K562 (cell line): ENCODE measurements around the gene BASP1. TPM values are rescaled to one million over a fixed set of nuclear protein-coding genes. Genes with fewer than 3 reads are reported as not detected.

ENCODE experiments used
- CLOCK ChIP-seq: fragments of 250-450 bp; sonication (Bioruptor Pico); IDR thresholded peaks from 2 replicates; pipeline ENCODE4 v1.4.0; 2020; ENCODE audit warnings: mild to moderate bottlenecking, moderate library complexity, borderline replicate concordance
- ESRRB ChIP-seq: fragments of 250-450 bp; sonication (Bioruptor Pico); IDR thresholded peaks from 2 replicates; pipeline ENCODE4 v1.5.0; 2020; ENCODE audit warnings: mild to moderate bottlenecking, moderate library complexity, borderline replicate concordance
- ETV6 ChIP-seq, 3 experiments: fragments of 150-350 bp in 1 of 3; sonication (generic) in 1 of 3; formaldehyde crosslinking in 1 of 3; IDR thresholded peaks; 2 replicates each; pipeline versions ENCODE4 v1.6.1 to v1.8.0; 2014 to 2022; ENCODE audit warnings: borderline replicate concordance in 2 of 3, low read depth in 2 of 3, antibody characterized with exemption in 1 of 3, low read length in 1 of 3, mild to moderate bottlenecking in 1 of 3, missing genetic modification reagents in 1 of 3
- MAX ChIP-seq: sonication (generic); formaldehyde crosslinking; IDR thresholded peaks from 2 replicates; pipeline ENCODE4 v1.9.0; 2022; ENCODE audit warnings: mild to moderate bottlenecking, missing genetic modification reagents
- NCOA1 ChIP-seq: fragments of 450-650 bp; IDR thresholded peaks from 2 replicates; pipeline ENCODE4 v1.6.1; 2016; ENCODE audit warnings: low read depth
- THAP12 ChIP-seq: fragments of 250-450 bp; sonication (Bioruptor Pico); IDR thresholded peaks from 2 replicates; pipeline ENCODE4 v1.9.0; 2021; ENCODE audit warnings: mild to moderate bottlenecking, inconsistent platforms
- ZKSCAN1 ChIP-seq: fragments of 150-350 bp; IDR thresholded peaks from 2 replicates; pipeline ENCODE4 v1.6.1; 2016; ENCODE audit warnings: low read depth, low read length
- polyA plus RNA-seq, 8 experiments: library from polyadenylated mRNA; depleted of rRNA in 4 of 8; stranded (reverse) in 5 of 8; unstranded in 3 of 8; fragments of >200 nt; fragmentation: Nextera tagmentation in 2 of 8; fragmentation: Illumina TruSeq in 1 of 8; extraction: Ambion mirVana in 2 of 8; extraction: Trizol in 1 of 8; gene quantifications; 2 replicates each; pipeline versions ENCODE4 v1.2.1 to v1.2.3, GENCODE V29; 2011 to 2014; ENCODE audit warnings: inconsistent platforms in 1 of 8, missing spikeins in 1 of 8
- total RNA-seq, 7 experiments: library from RNA; depleted of rRNA in 6 of 7; stranded (reverse); fragments of >200 nt in 6 of 7; fragmentation: Illumina TruSeq in 2 of 7; extraction: Trizol in 2 of 7; gene quantifications; 2 replicates each; pipeline versions ENCODE4 v1.2.1 to v1.2.3, GENCODE V29; 2011 to 2021; ENCODE audit warnings: low replicate concordance in 1 of 7

Gene BASP1
- total and polyA plus RNA-seq, 9 of the 15 experiments (the other 6 are each of a cell fraction or from before 2014, with no cell fraction given) = 0.22 TPM; not detected in 8

- TF ChIP-seq ETV6 (IDR thresholded peaks at IDR 0.05; ENCODE audit: borderline replicate concordance in 1 of 2, low read depth in 2 of 2, low read length in 1 of 2) (no peak), ETV6 (CRISPR knock-in tag; IDR thresholded peaks at IDR 0.05; ENCODE audit: borderline replicate concordance) (no peak), THAP12 (CRISPR knock-in tag) (no peak), NCOA1 (no peak), MAX (CRISPR knock-in tag) (no peak), ZKSCAN1 (no peak), CLOCK (CRISPR knock-in tag) (no peak), ESRRB (CRISPR knock-in tag) (no peak)
Observed at GRCh38 chr5:17267106-17267505, 49.7 kb downstream of the BASP1 start (continued).
